GM12872 (cell line): ENCODE measurements around the gene GGTA1.

Source experiments
- CTCF ChIP-seq: IDR thresholded peaks from 3 replicates; pipeline ENCODE4 v1.5.1; 2011; ENCODE audit warnings: low read depth, mild to moderate bottlenecking, low read length, moderate library complexity; ENCODE audit not compliant: insufficient read depth

Gene GGTA1

GRCh38 chr9:121483473-121484031 is 16.1 kb downstream of the GGTA1 start:
- TF ChIP-seq CTCF: no peak

GRCh38 chr9:121483049-121483448 is 16.6 kb downstream of the GGTA1 start:
- TF ChIP-seq CTCF: no peak

- no peak for TF ChIP-seq CTCF
Observed at GRCh38 chr9:121478816-121479676, 20.6 kb downstream of the GGTA1 start.

GRCh38 chr9:121476156-121476555 is 23.5 kb downstream of the GGTA1 start:
- no peak for TF ChIP-seq CTCF

- TF ChIP-seq CTCF: no peak
Observed at GRCh38 chr9:121474231-121474947, 25.3 kb downstream of the GGTA1 start.

- no peak for TF ChIP-seq CTCF
Observed at GRCh38 chr9:121473229-121473628, 26.4 kb downstream of the GGTA1 start.

GRCh38 chr9:121472446-121472845 is 27.2 kb downstream of the GGTA1 start:
- TF ChIP-seq CTCF: no peak
